ENCODE measurements around the gene EDEM3. TPM values are rescaled to one million over a fixed set of nuclear protein-coding genes. Genes with fewer than 3 reads are reported as not detected.
"Not testable (repeated sequence)": the region's sequence is repeated elsewhere in the genome, so short reads cannot be mapped to it uniquely, and the experiment has no call there.

The EDEM3 gene
- 35.0 and 45.6 TPM in 2 replicates for total RNA-seq

- DNase-seq (ENCODE audit: low read depth in 2 of 2), result peak; percentile 99 to 100
These were observed at the start of gene EDEM3 for GRCh38 chr1:184754476-184755225. Gene EDEM3 (minus strand): TSS chr1:184754858. CDS start chr1:184754646, 212 bp downstream.

GRCh38 chr1:184804220-184804619, 49.6 kb upstream of the EDEM3 start:
- no peak for DNase-seq (ENCODE audit: low read depth in 2 of 2)

GRCh38 chr1:184803180-184803492, 48.5 kb upstream of the EDEM3 start:
- DNase-seq (ENCODE audit: low read depth in 2 of 2), result no peak

- no peak for DNase-seq (ENCODE audit: low read depth in 2 of 2)
These were observed 47.9 kb upstream of the EDEM3 start for GRCh38 chr1:184802354-184803179.

GRCh38 chr1:184801503-184801902, 46.8 kb upstream of the EDEM3 start:
- DNase-seq (ENCODE audit: low read depth in 2 of 2), result peak; percentile 39 to 87

GRCh38 chr1:184800876-184801275, 46.2 kb upstream of the EDEM3 start:
- no peak for DNase-seq (ENCODE audit: low read depth in 2 of 2)

- DNase-seq (ENCODE audit: low read depth in 2 of 2), result no peak
These were observed 39.3 kb upstream of the EDEM3 start for GRCh38 chr1:184793967-184794366.

- DNase-seq (ENCODE audit: low read depth in 2 of 2), result peak in 1 of 2 donors; percentile 87
These were observed 37.9 kb upstream of the EDEM3 start for GRCh38 chr1:184792450-184792969.

- DNase-seq (ENCODE audit: low read depth in 2 of 2), result no peak
These were observed 36.9 kb upstream of the EDEM3 start for GRCh38 chr1:184791550-184791900.

GRCh38 chr1:184790642-184791549, 36.2 kb upstream of the EDEM3 start:
- no peak for DNase-seq (ENCODE audit: low read depth in 2 of 2)

GRCh38 chr1:184789884-184790283, 35.2 kb upstream of the EDEM3 start:
- no peak for DNase-seq (ENCODE audit: low read depth in 2 of 2)

- no peak for DNase-seq (ENCODE audit: low read depth in 2 of 2)
These were observed 34.3 kb upstream of the EDEM3 start for GRCh38 chr1:184788970-184789369.

- DNase-seq (ENCODE audit: low read depth in 2 of 2), result no peak
These were observed 30.9 kb upstream of the EDEM3 start for GRCh38 chr1:184785529-184785928.

- DNase-seq (ENCODE audit: low read depth in 2 of 2), result not testable (repeated sequence)
These were observed 29.1 kb upstream of the EDEM3 start for GRCh38 chr1:184783723-184784122.

GRCh38 chr1:184781941-184782340, 27.3 kb upstream of the EDEM3 start:
- DNase-seq (ENCODE audit: low read depth in 2 of 2), result no peak

GRCh38 chr1:184775885-184776284, 21.2 kb upstream of the EDEM3 start:
- no peak for DNase-seq (ENCODE audit: low read depth in 2 of 2)

- DNase-seq (ENCODE audit: low read depth in 2 of 2), result no peak
These were observed 20.7 kb upstream of the EDEM3 start for GRCh38 chr1:184775329-184775728.

- no peak for DNase-seq (ENCODE audit: low read depth in 2 of 2)
These were observed 19.2 kb upstream of the EDEM3 start for GRCh38 chr1:184773762-184774320.

GRCh38 chr1:184771190-184771691, 16.6 kb upstream of the EDEM3 start:
- DNase-seq (ENCODE audit: low read depth in 2 of 2), result no peak

GRCh38 chr1:184770181-184770979, 15.7 kb upstream of the EDEM3 start:
- DNase-seq (ENCODE audit: low read depth in 2 of 2), result no peak
